WI38 (cell line): ENCODE results near the gene CCT7.

Source experiments
- H3K4me3 ChIP-seq: 2 replicates; pipeline ENCODE4 v1.5.1; 2011; ENCODE audit warnings: low read depth, mild to moderate bottlenecking, control low read depth, low read length
- TF ChIP-seq, protein P1 (sequence below): IDR thresholded peaks from 2 replicates; pipeline ENCODE4 v1.5.1; 2012; ENCODE audit warnings: low read depth, mild to moderate bottlenecking, control low read depth, low read length

The CCT7 gene

GRCh38 chr2:73215254-73215653 lies 18.9 kb upstream of the CCT7 start:
- H3K4me3 ChIP-seq = peak overlapping the region; percentile 78
- TF ChIP-seq, protein P1, sequence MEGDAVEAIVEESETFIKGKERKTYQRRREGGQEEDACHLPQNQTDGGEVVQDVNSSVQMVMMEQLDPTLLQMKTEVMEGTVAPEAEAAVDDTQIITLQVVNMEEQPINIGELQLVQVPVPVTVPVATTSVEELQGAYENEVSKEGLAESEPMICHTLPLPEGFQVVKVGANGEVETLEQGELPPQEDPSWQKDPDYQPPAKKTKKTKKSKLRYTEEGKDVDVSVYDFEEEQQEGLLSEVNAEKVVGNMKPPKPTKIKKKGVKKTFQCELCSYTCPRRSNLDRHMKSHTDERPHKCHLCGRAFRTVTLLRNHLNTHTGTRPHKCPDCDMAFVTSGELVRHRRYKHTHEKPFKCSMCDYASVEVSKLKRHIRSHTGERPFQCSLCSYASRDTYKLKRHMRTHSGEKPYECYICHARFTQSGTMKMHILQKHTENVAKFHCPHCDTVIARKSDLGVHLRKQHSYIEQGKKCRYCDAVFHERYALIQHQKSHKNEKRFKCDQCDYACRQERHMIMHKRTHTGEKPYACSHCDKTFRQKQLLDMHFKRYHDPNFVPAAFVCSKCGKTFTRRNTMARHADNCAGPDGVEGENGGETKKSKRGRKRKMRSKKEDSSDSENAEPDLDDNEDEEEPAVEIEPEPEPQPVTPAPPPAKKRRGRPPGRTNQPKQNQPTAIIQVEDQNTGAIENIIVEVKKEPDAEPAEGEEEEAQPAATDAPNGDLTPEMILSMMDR = no peak

GRCh38 chr2:73217160-73217559 lies 16.9 kb upstream of the CCT7 start:
- TF ChIP-seq, protein P1 = no peak
- no peak overlapping the region for H3K4me3 ChIP-seq

DNA sequence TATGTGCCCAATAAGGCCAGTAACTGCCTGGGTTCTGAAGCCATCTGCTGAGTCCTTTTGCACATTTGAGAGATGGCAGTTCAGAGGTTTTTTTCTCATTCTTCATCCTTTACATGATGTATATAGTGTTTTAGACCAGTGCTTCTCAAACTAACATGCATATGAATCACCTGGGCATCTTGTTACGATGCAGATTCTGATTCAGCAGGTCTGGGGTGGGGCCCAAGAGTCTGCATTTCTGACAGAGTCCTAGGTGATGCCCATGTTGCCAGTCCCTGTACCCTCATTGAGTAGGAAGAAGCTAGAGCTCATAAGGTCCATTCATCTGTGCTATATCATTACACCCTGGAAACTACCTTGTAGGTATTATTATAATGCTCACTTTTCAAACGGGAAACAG lies 16.3 kb upstream of the CCT7 start:
- TF ChIP-seq, protein P1 = no peak
- no peak overlapping the region for H3K4me3 ChIP-seq

GRCh38 chr2:73218298-73218697 lies 15.8 kb upstream of the CCT7 start:
- TF ChIP-seq, protein P1 = no peak
- H3K4me3 ChIP-seq = no peak overlapping the region

- TF ChIP-seq, protein P1 = no peak
- no peak overlapping the region for H3K4me3 ChIP-seq
These were observed 10.3 kb upstream of the CCT7 start for GRCh38 chr2:73223821-73224220.

- TF ChIP-seq, protein P1 = no peak
- H3K4me3 ChIP-seq = no peak overlapping the region
These were observed 8.4 kb upstream of the CCT7 start for GRCh38 chr2:73225513-73226360.

- TF ChIP-seq, protein P1 = no peak
These were observed 7.0 kb upstream of the CCT7 start for GRCh38 chr2:73227086-73227485.

More at GRCh38 chr2:73227086-73227485, 7.0 kb upstream of the CCT7 start:
- H3K4me3 ChIP-seq = no peak overlapping the region
